GM19328 (cell line): ENCODE measurements around the gene TMEM269.

ENCODE experiments used
- ATAC-seq: cut with Tn5 transposase; IDR thresholded peaks from one replicate; pipeline ENCODE4 v1.9.1; 2021; ENCODE audit warnings: mild to moderate bottlenecking, moderate library complexity; ENCODE audit not compliant: unreplicated experiment

The TMEM269 gene

DNA sequence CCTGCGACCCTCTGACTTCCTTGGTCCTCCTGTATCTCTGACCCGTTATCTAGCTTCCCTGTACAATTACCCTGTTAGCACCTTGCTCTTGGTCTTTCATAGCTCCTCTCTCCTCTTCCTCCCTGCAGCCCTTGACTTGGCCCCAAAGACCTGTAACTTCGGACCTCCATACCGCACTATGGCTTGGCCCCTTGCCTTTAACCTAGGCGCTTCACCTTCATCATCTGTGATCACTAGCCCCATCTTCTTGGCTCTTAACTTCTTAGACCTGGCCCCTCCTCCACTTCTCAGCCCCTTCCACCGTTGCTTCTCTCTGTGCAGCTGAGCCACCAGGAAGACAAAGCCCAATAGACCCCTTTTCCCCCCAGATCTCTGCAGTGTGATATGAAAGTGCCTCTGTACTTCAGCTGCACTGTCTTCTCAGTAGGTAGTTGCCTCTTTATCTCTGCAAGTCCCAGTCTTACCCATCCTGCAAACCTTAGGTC is 62.4 kb downstream of the TMEM269 start:
- no peak for ATAC-seq

DNA sequence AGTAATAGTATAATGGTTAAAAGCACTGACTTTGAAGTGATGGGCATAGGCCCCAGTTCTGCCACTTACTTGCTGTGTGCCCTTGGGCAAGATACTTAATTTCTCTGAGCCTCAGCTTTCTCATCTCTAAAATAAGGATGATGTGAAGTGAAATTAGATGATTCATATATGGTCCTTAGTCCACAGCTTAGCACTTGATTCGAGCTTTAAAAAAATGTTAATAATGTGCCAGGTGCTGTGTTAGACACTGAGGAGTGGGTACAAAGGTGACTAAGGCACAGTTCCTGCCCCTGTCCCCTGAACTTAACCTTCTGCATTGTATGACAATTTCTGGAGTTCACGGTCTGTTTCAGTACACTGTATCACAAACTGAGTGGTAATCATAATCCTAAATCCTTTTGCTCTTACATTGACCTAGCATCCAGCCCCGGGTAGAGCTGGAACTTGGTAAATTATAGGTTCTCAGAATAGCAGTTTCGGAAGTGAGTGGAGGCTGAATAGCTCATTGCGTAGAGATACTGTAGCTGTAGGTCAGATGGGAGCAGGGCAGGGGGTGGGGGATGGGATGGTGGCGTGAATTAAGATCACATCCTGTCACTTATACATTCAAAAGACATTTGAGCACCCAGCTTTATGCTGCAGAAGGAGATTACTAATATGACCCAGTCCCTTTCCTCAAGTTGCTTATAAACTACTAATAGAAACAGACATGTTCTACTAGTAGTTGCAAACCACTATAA is 63.1 kb downstream of the TMEM269 start:
- no peak for ATAC-seq

DNA sequence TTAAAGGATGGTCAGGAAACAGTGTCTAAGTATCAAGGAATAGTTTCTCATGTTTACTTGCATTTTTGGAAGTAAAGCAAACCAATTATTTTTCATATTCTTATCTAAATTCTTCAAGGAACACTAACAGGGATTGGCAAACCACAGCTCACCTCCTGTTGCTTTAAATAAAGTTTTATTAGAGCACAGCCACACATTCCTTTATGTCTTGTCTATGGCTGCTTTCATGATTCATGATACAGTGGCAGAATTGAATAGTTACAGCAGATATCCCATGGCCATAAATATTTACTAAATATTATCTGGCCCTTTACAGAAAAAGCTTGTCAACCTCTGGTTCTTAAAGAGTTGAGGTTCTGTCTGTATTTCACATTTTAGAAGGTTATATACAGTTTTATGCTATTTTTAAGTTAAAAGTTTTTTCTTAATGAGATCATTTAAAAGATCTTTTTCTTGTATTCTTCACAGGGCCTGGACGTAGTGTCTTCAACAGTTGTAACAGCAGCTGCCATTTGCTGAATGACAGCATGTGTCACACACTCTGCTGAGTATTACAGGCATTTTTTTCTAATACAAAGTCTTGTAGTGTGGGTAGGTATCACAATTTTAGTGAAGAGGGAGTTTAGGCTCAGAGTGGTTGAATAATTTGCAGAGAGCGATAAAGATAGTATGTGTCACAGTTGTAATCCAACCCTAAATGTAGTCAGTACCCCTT is 64.2 kb downstream of the TMEM269 start:
- ATAC-seq: no peak

DNA sequence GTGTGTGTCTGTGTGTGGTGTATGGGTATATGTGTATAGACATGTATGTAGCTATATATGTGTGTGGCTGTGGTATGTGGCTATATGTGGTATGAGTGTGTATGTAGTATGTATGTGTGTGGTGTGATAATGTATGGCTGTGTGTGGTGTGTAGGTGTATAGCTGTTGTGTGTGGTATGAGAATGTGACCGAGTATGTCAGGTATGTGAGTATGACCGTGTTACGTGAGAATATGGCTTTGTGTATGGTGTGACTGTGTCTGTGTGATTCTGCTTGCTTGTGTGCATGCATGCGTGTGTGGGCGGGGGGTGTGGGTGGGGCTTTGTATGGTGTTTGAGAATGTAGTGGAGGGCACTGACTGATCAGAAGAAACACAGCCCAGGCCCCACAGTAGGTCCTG is 65.2 kb downstream of the TMEM269 start:
- ATAC-seq: no peak
